ENCODE results near the gene IVNS1ABP.

DNA sequence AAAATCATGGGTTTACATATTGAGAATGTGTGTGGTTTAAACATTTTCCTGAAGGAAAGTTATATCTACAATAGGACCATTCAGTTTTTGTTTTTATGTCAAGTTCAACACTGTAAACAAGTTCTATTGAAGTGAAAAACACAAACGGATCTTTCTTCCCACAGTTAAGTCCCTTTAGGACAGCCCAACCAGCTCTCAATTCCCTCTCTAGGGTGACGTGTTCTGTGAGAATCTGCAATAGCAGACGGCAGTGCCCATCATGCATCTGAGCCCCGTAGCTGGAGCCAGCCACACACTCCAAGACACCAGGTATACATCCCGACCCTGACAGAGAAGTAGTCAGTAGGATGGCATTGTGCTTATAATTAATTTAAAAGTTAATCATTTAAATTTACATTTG lies 26.3 kb upstream of the IVNS1ABP start:
- no peak for TF ChIP-seq SMC3 (IDR thresholded peaks at IDR 0.05; ENCODE audit: low read length)
- TF ChIP-seq SP2 (CRISPR knock-in tag; IDR thresholded peaks at IDR 0.05), result no peak
- no peak for TF ChIP-seq SALL2 (CRISPR knock-in tag; IDR thresholded peaks at IDR 0.05)
- no peak for TF ChIP-seq ARNTL (CRISPR knock-in tag; IDR thresholded peaks at IDR 0.05)
- no peak for TF ChIP-seq XBP1 (CRISPR knock-in tag; IDR thresholded peaks at IDR 0.05)
- TF ChIP-seq, protein P1, sequence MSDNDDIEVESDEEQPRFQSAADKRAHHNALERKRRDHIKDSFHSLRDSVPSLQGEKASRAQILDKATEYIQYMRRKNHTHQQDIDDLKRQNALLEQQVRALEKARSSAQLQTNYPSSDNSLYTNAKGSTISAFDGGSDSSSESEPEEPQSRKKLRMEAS (IDR thresholded peaks at IDR 0.05), result no peak
- TF ChIP-seq, protein P2, sequence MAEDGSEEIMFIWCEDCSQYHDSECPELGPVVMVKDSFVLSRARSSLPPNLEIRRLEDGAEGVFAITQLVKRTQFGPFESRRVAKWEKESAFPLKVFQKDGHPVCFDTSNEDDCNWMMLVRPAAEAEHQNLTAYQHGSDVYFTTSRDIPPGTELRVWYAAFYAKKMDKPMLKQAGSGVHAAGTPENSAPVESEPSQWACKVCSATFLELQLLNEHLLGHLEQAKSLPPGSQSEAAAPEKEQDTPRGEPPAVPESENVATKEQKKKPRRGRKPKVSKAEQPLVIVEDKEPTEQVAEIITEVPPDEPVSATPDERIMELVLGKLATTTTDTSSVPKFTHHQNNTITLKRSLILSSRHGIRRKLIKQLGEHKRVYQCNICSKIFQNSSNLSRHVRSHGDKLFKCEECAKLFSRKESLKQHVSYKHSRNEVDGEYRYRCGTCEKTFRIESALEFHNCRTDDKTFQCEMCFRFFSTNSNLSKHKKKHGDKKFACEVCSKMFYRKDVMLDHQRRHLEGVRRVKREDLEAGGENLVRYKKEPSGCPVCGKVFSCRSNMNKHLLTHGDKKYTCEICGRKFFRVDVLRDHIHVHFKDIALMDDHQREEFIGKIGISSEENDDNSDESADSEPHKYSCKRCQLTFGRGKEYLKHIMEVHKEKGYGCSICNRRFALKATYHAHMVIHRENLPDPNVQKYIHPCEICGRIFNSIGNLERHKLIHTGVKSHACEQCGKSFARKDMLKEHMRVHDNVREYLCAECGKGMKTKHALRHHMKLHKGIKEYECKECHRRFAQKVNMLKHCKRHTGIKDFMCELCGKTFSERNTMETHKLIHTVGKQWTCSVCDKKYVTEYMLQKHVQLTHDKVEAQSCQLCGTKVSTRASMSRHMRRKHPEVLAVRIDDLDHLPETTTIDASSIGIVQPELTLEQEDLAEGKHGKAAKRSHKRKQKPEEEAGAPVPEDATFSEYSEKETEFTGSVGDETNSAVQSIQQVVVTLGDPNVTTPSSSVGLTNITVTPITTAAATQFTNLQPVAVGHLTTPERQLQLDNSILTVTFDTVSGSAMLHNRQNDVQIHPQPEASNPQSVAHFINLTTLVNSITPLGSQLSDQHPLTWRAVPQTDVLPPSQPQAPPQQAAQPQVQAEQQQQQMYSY (CRISPR knock-in tag; IDR thresholded peaks at IDR 0.05), result no peak
- TF ChIP-seq, protein P3, sequence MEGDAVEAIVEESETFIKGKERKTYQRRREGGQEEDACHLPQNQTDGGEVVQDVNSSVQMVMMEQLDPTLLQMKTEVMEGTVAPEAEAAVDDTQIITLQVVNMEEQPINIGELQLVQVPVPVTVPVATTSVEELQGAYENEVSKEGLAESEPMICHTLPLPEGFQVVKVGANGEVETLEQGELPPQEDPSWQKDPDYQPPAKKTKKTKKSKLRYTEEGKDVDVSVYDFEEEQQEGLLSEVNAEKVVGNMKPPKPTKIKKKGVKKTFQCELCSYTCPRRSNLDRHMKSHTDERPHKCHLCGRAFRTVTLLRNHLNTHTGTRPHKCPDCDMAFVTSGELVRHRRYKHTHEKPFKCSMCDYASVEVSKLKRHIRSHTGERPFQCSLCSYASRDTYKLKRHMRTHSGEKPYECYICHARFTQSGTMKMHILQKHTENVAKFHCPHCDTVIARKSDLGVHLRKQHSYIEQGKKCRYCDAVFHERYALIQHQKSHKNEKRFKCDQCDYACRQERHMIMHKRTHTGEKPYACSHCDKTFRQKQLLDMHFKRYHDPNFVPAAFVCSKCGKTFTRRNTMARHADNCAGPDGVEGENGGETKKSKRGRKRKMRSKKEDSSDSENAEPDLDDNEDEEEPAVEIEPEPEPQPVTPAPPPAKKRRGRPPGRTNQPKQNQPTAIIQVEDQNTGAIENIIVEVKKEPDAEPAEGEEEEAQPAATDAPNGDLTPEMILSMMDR (CRISPR knock-in tag; IDR thresholded peaks at IDR 0.05), result no peak
- no peak for TF ChIP-seq POLR2A (IDR thresholded peaks at IDR 0.05; ENCODE audit: insufficient read depth in 1 of 2, low read depth in 2 of 2, low read length in 2 of 2)
- no peak for TF ChIP-seq FOSL1 (CRISPR knock-in tag; IDR thresholded peaks at IDR 0.05; ENCODE audit: borderline replicate concordance)
- TF ChIP-seq ZNF274 (CRISPR knock-in tag; IDR thresholded peaks at IDR 0.05), result no peak
- no peak for TF ChIP-seq KLF13 (CRISPR knock-in tag; IDR thresholded peaks at IDR 0.05)
- no peak for TF ChIP-seq JUND (CRISPR knock-in tag; IDR thresholded peaks at IDR 0.05)
- TF ChIP-seq NCOA2 (CRISPR knock-in tag; IDR thresholded peaks at IDR 0.05), result no peak

Data from HepG2 (cell line).